Hepatic stellate cell (primary cell): ENCODE results near the gene DNAH7.
A peak's percentile ranks its signal among the peaks of the same experiment; 100 is the strongest.

Experiments used
- DNase-seq: peaks from one replicate; pipeline ENCODE4 v3.0.0; 2011; ENCODE audit warnings: low spot score

The DNAH7 gene

GRCh38 chr2:195863121-195863520 lies 205.5 kb downstream of the DNAH7 start:
- DNase-seq: no peak

- DNase-seq: no peak
Measured at GRCh38 chr2:195861821-195862220, 206.8 kb downstream of the DNAH7 start.

DNA sequence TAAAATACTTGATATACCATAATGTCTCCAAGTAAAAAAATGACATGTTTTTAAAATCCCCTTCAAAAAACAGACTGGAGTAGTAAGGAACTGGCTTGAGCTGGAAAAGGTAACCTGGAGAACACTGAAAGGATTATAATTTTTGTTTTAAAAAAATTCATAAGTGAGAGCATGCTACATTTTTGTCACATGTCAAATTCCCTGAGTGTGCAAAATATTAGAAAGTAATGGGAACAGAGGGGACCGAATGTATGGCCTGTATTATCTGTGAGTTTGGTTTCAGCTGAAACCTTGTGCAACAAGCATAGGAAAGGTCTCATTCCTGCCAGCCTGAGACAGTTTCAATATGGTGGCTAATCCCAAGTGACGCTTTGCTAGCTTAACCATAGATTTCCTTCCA lies 209.1 kb downstream of the DNAH7 start:
- no peak for DNase-seq

DNA sequence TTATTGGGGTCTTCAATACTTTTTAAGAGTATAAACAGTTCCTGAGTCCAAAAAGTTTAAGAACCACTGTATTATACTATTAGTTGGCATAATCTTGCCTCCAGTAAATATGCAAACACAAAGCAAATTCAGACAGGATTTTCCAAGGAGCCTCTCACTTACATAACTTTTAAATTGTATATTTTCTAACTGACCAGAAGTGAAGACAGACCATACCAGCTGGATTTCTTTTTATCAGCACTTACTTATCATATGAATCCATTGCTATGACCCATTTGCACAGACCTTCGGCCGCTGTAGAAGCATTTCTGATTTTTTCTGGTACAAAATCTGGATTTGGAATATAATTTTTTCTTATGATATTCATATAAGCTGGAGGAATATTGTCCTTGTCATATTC lies 211.5 kb downstream of the DNAH7 start:
- DNase-seq: no peak

- DNase-seq: no peak
Measured at GRCh38 chr2:195850764-195851163, 217.9 kb downstream of the DNAH7 start.

DNA sequence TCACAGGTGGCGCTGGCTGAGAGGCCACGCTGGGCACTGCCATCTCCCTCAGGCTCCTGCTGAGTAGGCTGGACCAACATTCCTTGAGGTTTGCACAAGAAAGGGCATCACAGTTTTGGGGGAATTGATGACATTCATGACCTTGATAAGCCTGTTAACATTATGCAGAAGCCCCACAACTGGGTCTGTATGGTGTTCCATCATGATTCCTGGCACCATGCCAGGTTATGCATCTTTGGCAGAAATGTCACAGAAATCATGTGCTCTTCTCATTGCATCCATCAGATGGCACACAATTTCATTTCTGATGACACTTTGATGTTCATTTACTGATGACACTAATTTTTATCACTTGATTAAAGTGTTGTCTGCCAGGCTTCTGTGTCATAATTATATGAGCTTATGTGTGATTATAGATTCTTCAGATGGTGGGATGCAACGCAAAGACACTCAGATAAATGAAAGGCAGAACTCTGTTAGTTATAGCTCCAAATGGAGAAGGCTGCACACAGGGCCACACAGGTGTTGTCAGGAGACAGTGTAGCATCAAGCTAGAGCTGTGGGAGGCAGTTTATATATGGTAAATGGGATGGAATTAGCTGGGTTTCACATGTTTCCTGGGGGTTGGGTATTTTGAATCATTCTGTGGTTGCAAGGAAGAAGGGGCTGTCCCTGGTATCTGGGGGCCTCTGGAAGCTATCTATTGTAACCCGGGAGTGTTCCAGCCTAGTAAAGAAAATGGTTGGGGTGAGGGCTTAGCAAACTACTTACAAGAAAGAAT lies 220.3 kb downstream of the DNAH7 start:
- no peak for DNase-seq

DNA sequence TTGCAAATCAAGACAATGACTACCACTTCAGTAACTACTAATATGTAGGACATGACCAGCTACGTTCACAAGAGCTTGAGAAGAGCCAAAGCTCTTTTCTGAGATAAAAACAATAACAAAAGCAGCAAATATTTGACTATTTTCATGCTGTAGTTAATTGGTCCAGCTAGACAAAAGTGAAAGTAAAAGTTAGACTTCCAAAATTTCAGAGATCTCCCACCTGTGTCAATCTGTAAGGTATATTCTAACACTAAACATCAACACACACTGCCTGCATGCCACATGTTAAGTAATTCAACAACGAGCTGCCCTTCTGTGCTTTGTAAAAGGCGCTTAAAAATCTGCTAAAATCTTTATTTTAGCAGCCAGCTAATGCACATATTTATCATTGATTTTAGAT lies 225.7 kb downstream of the DNAH7 start:
- no peak for DNase-seq

DNA sequence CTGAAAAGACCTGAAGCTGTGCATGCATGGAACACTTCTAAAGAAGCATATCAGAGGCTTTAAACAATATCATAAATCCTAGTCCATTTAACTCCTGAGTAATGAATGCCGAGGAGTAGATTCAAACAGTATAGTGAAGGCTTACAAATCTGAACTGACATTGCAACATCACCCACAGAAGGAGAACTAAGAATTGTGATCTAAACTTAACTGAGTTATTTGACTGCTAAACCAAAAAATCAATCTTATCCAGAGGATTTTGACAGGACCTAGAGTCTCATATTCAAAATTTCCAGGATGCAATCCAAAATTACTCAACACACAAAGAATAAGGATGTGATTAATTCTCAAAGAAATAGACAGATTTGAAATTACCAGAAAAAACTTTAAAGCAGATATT lies 230.6 kb downstream of the DNAH7 start:
- no peak for DNase-seq

- no peak for DNase-seq
Measured at GRCh38 chr2:195836002-195836401, 232.6 kb downstream of the DNAH7 start.

- DNase-seq: no peak
Measured at GRCh38 chr2:195834836-195835235, 233.8 kb downstream of the DNAH7 start.

GRCh38 chr2:195830968-195831950 lies 237.4 kb downstream of the DNAH7 start:
- DNase-seq: no peak

GRCh38 chr2:195824478-195824877 lies 244.2 kb downstream of the DNAH7 start:
- no peak for DNase-seq

GRCh38 chr2:195823206-195823605 lies 245.4 kb downstream of the DNAH7 start:
- DNase-seq: no peak

DNA sequence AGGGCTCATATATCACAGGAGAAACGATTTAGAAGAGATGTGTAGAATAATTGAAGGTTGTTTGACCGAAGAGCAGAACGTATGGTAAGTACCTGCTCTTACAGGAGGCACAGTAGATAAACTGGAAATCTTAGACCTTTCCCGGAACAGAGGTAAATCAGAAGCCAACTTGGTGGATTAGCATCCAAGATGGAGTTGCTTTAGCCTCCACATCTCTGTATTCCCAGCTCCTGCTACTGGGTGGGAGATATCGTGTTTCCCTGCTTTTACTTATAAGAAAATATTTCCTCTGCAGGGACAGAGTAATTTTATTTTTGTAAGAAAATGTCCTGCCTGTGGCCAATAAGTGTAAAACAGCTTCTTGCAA lies 247.1 kb downstream of the DNAH7 start:
- DNase-seq: no peak

- DNase-seq: no peak
Measured at GRCh38 chr2:195820867-195821565, 247.6 kb downstream of the DNAH7 start.

DNA sequence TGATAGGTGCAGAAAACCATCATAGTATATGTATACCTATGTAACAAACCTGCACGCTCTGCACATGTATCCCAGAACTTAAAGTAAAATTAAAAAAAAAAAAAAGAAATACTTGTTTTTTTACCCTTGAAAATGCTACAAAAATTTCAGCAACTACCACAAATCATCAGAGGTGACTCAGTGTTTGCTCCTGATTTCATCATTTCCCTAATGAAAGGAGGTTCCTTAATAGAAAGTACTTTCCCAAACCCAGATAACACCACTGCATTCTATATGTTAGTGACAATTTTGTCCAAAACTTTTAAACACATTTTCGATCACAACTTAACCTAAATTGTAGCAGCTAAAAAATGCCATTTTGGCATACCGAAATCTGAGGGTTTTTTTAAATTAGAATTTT lies 248.3 kb downstream of the DNAH7 start:
- DNase-seq: peak; percentile 11

DNA sequence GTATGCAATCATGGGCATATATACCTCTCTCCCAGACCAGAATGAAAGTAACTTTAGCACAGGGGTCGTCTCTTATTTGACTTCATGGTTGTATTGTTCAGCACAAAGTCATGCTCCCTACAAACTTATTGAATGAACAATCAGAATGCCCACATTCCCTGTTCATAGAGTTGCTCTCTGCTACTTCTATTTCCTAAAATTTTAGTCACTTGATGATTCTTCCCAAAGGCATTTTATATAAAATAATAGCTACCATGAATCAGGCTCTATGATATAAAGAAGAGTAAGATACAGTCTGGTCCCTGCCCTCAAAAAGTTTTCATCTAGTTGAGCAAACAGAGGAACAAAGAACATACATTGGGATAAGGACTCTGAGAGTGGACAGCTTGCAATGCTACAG lies 249.4 kb downstream of the DNAH7 start:
- DNase-seq: no peak

DNA sequence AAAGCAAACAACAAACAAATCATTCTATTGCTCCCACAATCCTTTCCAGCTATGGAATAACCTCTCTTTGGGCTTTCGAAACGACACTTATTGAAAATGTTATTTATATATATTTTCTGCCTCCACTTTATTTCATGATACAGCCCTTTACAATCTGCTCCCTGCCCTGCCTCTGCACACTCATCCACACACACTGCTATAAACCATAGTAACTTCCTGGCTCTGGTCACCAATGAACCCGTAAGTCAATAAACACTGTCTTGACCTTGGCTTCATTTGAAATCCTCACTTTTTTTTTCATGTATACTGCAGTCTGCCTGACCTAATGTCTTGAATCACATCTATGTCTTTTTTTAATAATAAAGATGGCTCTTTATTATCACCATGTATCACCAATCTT lies 250.1 kb downstream of the DNAH7 start:
- peak; percentile 17 for DNase-seq

GRCh38 chr2:195818106-195818505 lies 250.5 kb downstream of the DNAH7 start:
- DNase-seq: no peak

DNA sequence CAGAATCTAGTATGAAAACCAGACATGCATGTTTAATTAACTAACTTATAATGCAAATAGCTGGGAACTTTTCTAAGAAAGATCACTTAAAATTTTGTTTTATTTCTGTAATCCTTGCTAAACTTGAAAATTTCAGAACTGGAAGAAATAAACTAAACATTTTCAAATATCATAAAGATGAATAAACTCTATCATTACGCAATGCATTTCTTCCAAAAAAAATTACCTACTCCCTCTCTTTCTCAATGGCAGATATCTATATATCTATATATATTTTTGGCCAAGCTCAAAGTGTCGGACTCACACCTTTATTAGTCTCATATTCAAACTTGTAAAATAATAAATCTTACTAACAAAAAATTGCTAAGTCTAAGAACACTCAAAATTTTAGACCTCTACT lies 253.6 kb downstream of the DNAH7 start:
- DNase-seq: no peak

DNA sequence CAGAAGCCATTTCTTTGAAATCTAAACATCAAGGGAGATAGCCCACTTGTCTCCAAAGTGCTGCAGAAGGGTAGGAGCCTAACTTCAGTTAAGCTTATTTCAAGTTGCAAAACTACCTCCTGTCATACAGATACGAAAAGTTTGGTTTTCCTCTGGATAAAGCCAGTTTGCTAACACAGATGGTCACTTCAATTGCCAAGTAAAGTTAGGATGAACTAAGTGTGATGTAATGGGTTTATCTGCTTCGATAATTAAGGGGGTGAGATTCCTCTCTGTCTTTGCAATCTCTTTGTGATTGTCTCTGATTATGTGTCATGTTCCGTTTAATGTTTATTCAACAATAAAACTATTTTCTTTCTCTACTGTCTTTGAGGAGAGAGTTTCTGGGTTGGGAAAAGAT lies 255.2 kb downstream of the DNAH7 start:
- no peak for DNase-seq

DNA sequence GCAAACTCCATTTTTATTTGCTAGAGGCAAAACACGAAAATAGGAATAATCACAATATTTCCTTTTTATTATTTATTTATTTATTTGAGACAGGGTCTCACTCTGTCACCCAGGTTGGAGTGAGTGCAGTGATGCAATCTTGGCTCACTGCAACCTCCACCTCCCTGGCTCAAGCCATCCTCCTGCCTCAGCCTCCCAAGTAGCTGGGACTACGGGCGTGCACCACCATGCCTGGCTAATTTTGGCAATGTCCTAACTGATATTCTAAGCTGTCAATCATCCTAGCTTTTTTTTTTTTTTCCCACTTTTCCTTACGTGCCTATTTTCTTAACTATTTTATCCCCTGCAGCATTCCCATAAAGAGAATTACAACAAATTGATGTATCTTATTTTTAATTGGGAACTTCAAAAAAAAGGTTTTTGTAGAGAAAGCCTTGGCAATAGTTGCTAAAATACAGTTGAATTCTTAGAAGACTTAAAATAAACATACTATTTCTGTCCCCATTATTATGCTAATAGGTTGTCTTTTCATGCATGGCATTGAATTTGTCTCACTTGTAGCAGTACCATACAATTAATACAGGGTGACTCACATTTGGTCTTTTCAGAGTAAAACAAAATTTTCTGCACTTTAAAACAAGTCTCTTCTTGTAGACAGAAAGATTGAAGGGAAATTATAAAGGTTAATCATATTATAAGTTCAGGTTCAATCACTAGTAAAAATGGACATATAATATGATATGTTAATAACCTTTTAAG lies 258.1 kb downstream of the DNAH7 start:
- no peak for DNase-seq
